Stimulated activated CD4-positive, alpha-beta T cell treated with anti-CD3 and anti-CD28 coated beads, TNF-alpha, amount 100 ng/mL, for 48 hours (primary cell): ENCODE data around the gene INTS14.
"Not testable (repeated sequence)": the region's sequence is repeated elsewhere in the genome, so short reads cannot be mapped to it uniquely, and the experiment has no call there.

Experiments used
- DNase-seq, 3 donors: peaks; one replicate each; pipeline ENCODE4 v3.0.0-alpha.2; 2020; ENCODE audit warnings: low read depth in 3 of 3

The INTS14 gene

GRCh38 chr15:65631503-65631902 is 20.6 kb upstream of the INTS14 start:
- DNase-seq = no peak

- no peak for DNase-seq
Observed at GRCh38 chr15:65630760-65631159, 19.8 kb upstream of the INTS14 start.

- no peak for DNase-seq
Observed at GRCh38 chr15:65629548-65629947, 18.6 kb upstream of the INTS14 start.

GRCh38 chr15:65626856-65627255 is 15.9 kb upstream of the INTS14 start:
- no peak for DNase-seq

- no peak for DNase-seq
Observed at GRCh38 chr15:65623103-65623502, 12.2 kb upstream of the INTS14 start.

- no peak for DNase-seq
Observed at GRCh38 chr15:65621638-65622037, 10.7 kb upstream of the INTS14 start, which contains the start of gene SLC24A1. SLC24A1 (plus strand) TSS chr15:65621938; CDS start chr15:65624081, 2,143 bp downstream.

GRCh38 chr15:65620833-65621232 is 9.9 kb upstream of the INTS14 start:
- DNase-seq = no peak

- DNase-seq = no peak
Observed at GRCh38 chr15:65619626-65620290, 8.8 kb upstream of the INTS14 start.

GRCh38 chr15:65618560-65619109 is 7.7 kb upstream of the INTS14 start:
- no peak for DNase-seq

GRCh38 chr15:65615887-65616286 is 5.0 kb upstream of the INTS14 start:
- not testable (repeated sequence) for DNase-seq

- no peak for DNase-seq
Observed at GRCh38 chr15:65612949-65613744, 2.2 kb upstream of the INTS14 start.

- DNase-seq = no peak
Observed at GRCh38 chr15:65612616-65612946, 1.6 kb upstream of the INTS14 start.

GRCh38 chr15:65611888-65612615 is 1.1 kb upstream of the INTS14 start:
- DNase-seq = no peak

GRCh38 chr15:65603559-65603958 is 7.4 kb downstream of the INTS14 start:
- no peak for DNase-seq

- no peak for DNase-seq
Observed at GRCh38 chr15:65603134-65603533, 7.8 kb downstream of the INTS14 start.

- no peak for DNase-seq
Observed at GRCh38 chr15:65599677-65600076, 11.3 kb downstream of the INTS14 start.

GRCh38 chr15:65598468-65598867 is 12.5 kb downstream of the INTS14 start:
- no peak for DNase-seq

GRCh38 chr15:65595960-65596359 is 15.0 kb downstream of the INTS14 start:
- DNase-seq = no peak

- DNase-seq = no peak
Observed at GRCh38 chr15:65587094-65587493, 23.8 kb downstream of the INTS14 start.

GRCh38 chr15:65584241-65584640 is 26.7 kb downstream of the INTS14 start:
- DNase-seq = no peak

GRCh38 chr15:65583701-65584100 is 27.2 kb downstream of the INTS14 start:
- DNase-seq = peak in 1 of 3 donors; percentile 13

- DNase-seq = no peak
Observed at GRCh38 chr15:65580287-65580686, 30.6 kb downstream of the INTS14 start.
